ENCODE measurements around the gene ULK3. TPM values are rescaled to one million over a fixed set of nuclear protein-coding genes. Genes with fewer than 3 reads are reported as not detected.
"Not testable (repeated sequence)": the region's sequence is repeated elsewhere in the genome, so short reads cannot be mapped to it uniquely, and the experiment has no call there.

ULK3 gene
- polyA plus RNA-seq, 2 of the 4 experiments (the other 2 are of a cell fraction), result 28.1 to 48.9 TPM

DNA sequence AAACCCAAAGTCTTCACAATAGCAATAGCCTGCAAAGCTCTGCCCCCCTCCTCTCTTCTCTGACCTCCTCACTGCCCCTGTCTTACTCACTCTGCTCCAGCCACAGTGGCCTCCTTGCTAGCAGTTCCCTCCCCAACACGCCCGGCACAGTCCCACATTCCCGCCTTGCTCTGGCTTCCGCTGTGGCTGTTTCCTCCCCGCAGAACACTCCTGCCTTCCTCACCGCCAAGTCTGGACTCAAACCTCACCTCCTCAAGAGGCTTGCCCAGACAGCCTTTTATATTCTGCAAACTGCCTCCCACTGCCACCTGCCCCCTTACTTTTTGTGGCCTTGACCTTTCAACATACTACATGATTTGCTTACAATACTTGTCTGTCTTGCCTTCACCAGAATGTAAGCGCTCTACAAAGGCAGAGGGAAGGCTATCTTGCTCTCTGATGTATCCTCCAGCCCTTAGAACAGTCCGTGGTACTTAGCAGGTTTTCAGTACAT, 46.5 kb upstream of the ULK3 start:
- FAIRE-seq (no peak), DNase-seq (ENCODE audit: low read depth in 1 of 2, low spot score in 1 of 2) (no peak), ATAC-seq (peak; percentile 25 to 37)
- POLR2A ChIA-PET, result interaction anchor here (0.6 to 1.8 kb wide), 7 partner anchors 8 to 106 kb away, joined by 3 to 15 read pairs (median 6); partner anchors contain the start of gene FAM219B
- WGBS (ENCODE audit: missing lambda C conversion rate), result 68% methylated on average over 8 of the region's 8 CpGs
- no peaks in the 10 kb centered on the region for H3K9me3 ChIP-seq
- H3K4me3 ChIP-seq, result peak overlapping the region; percentile 63
- peak overlapping the region; percentile 78 to 90; a peak in 5 of 6 replicates for H3K27ac ChIP-seq
- peak overlapping the region; percentile 80 for H3K4me2 ChIP-seq
- no peak for TF ChIP-seq RCOR1 (IDR thresholded peaks at IDR 0.05; ENCODE audit: low read depth, low read length)
- TF ChIP-seq ATOH8 (CRISPR knock-in tag; IDR thresholded peaks at IDR 0.05; ENCODE audit: low read depth), result no peak
- TF ChIP-seq POLR2AphosphoS2 (conservative IDR thresholded peaks at IDR 0.05; ENCODE audit: low read length), result no peak
- TF ChIP-seq ZNF302 (CRISPR knock-in tag; IDR thresholded peaks at IDR 0.05), result no peak
- TF ChIP-seq CBX2 (IDR thresholded peaks at IDR 0.05; ENCODE audit: borderline replicate concordance, low read depth), result no peak
- TF ChIP-seq, protein P1, sequence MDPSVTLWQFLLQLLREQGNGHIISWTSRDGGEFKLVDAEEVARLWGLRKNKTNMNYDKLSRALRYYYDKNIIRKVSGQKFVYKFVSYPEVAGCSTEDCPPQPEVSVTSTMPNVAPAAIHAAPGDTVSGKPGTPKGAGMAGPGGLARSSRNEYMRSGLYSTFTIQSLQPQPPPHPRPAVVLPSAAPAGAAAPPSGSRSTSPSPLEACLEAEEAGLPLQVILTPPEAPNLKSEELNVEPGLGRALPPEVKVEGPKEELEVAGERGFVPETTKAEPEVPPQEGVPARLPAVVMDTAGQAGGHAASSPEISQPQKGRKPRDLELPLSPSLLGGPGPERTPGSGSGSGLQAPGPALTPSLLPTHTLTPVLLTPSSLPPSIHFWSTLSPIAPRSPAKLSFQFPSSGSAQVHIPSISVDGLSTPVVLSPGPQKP (IDR thresholded peaks at IDR 0.05; ENCODE audit: low read depth, low read length), result no peak
- peaks cover 14% of the 10 kb centered on the region; the same call in 1 of the 3 replicates for H3K4me1 ChIP-seq
- CTCF ChIA-PET, result interaction anchor here (1.1 to 9.2 kb wide), 6 partner anchors 11 to 120 kb away, joined by 3 to 92 read pairs (median 4); no protein-coding TSS in a partner anchor

GRCh38 chr15:74888716-74889115, 45.8 kb upstream of the ULK3 start:
- Histone ChIP-seq H3K4me1 (peaks cover 14% of the 10 kb centered on the region; the same call in 1 of the 3 replicates), H3K4me2 (no peak overlapping the region), H3K4me3 (no peak overlapping the region), H3K9me3 (no peaks in the 10 kb centered on the region), H3K27ac (no peak overlapping the region)
- DNase-seq (ENCODE audit: low read depth in 1 of 2, low spot score in 1 of 2) (no peak), ATAC-seq (no peak), FAIRE-seq (no peak)
- ChIA-PET POLR2A (interaction anchor here (1.5 kb wide), 1 partner anchor 106 kb away, joined by 3 read pairs; no protein-coding TSS in a partner anchor), CTCF (interaction anchor here (1.1 to 9.2 kb wide), 4 partner anchors 10 to 27 kb away, joined by 3 to 92 read pairs (median 4); no protein-coding TSS in a partner anchor)
- no peak for TF ChIP-seq ATOH8 (CRISPR knock-in tag; IDR thresholded peaks at IDR 0.05; ENCODE audit: low read depth)
- TF ChIP-seq HOXB5 (CRISPR knock-in tag; IDR thresholded peaks at IDR 0.05), result no peak
- WGBS (ENCODE audit: missing lambda C conversion rate), result 96% methylated on average over 4 of the region's 4 CpGs

GRCh38 chr15:74887537-74888193, 44.7 kb upstream of the ULK3 start:
- H3K4me3 ChIP-seq; POLR2A ChIA-PET; H3K27ac ChIP-seq; FAIRE-seq; H3K9me3 ChIP-seq; ATAC-seq; H3K4me2 ChIP-seq; DNase-seq (ENCODE audit: low read depth in 1 of 2, low spot score in 1 of 2): not testable (repeated sequence)
- H3K4me1 ChIP-seq, result peaks cover 14% of the 10 kb centered on the region; the same call in 1 of the 3 replicates
- 78% methylated on average over 8 of the region's 10 CpGs for WGBS (ENCODE audit: missing lambda C conversion rate)
- CTCF ChIA-PET, result interaction anchor here (1.3 to 9.2 kb wide), 2 partner anchors 9 to 13 kb away, joined by 5 to 92 read pairs; no protein-coding TSS in a partner anchor

DNA sequence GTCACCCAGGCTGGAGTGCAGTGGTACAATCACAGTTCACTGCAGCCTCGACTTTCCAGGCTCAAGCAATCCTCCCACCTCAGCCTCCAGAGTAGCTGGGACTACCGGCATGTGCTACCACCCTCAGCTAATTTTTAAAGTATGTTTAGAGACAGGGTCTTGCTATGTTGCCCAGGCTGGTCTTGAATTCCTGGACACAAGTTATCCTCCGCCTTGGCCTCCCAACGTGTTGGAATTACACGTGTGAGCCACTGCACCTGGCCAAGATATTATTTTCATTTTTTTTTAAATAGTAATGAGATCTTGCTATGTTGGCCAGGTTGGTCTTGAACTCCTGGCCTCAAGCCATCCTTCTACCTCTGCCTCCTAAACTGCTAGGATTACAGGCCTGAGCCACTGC, 42.5 kb upstream of the ULK3 start:
- DNase-seq (ENCODE audit: low read depth in 1 of 2, low spot score in 1 of 2) (no peak), ATAC-seq (no peak), FAIRE-seq (no peak)
- no peak for TF ChIP-seq JUNB (IDR thresholded peaks at IDR 0.05)
- H3K9me3 ChIP-seq, result no peaks in the 10 kb centered on the region
- peaks cover 9% of the 10 kb centered on the region; the same call in 1 of the 3 replicates for H3K4me1 ChIP-seq
- no peak overlapping the region for H3K27ac ChIP-seq
- H3K4me2 ChIP-seq, result no peak overlapping the region
- WGBS (ENCODE audit: missing lambda C conversion rate), result 65% methylated on average over 5 of the region's 5 CpGs
- ChIA-PET POLR2A (no interaction called here), CTCF (interaction anchor here (1.7 to 9.2 kb wide), 2 partner anchors 10 to 15 kb away, joined by 3 to 92 read pairs; no protein-coding TSS in a partner anchor)
- H3K4me3 ChIP-seq, result no peak overlapping the region
